CD14-positive monocyte (primary cell): ENCODE data around the gene CBLB. TPM values are rescaled to one million over a fixed set of nuclear protein-coding genes. Genes with fewer than 3 reads are reported as not detected.
A peak's percentile ranks its signal among the peaks of the same experiment; 100 is the strongest.

Source experiments
- DNase-seq, 3 donors: peaks; one replicate each; pipeline ENCODE4 v3.0.0-alpha.2; 2011 to 2022
- H2AFZ ChIP-seq: 2 replicates; pipeline ENCODE4 v1.6.0; 2012; ENCODE audit warnings: mild to moderate bottlenecking, low read depth, low read length, inconsistent platforms; ENCODE audit not compliant: insufficient read depth, poor library complexity, severe bottlenecking
- H3K27ac ChIP-seq, 2 donors: 1 replicate in 1 of 2; 2 replicates in 1 of 2; pipeline ENCODE4 v1.5.1; 2012 to 2013; ENCODE audit warnings: low read length in 2 of 2, control low read depth in 1 of 2, inconsistent platforms in 1 of 2, low read depth in 1 of 2, mild to moderate bottlenecking in 1 of 2
- H3K27me3 ChIP-seq, 2 donors: one replicate each; pipeline versions ENCODE4 v1.6.0 to v1.6.1; 2011 to 2013; ENCODE audit warnings: low read length in 2 of 2; ENCODE audit not compliant: control insufficient read depth in 2 of 2, insufficient read depth in 2 of 2
- H3K36me3 ChIP-seq, 2 donors: replicated peaks in 1 of 2; 1 replicate in 1 of 2; 2 replicates in 1 of 2; pipeline versions ENCODE4 v1.5.1 to v1.6.1; 2012 to 2013; ENCODE audit warnings: low read length in 2 of 2, control low read depth in 1 of 2, inconsistent platforms in 1 of 2, mild to moderate bottlenecking in 1 of 2; ENCODE audit not compliant: insufficient read depth in 2 of 2, control insufficient read depth in 1 of 2
- H3K4me1 ChIP-seq, 2 donors: 1 replicate in 1 of 2; 2 replicates in 1 of 2; pipeline versions ENCODE4 v1.5.1 to v1.6.1; 2012 to 2013; ENCODE audit warnings: low read length in 2 of 2, control low read depth in 1 of 2, inconsistent platforms in 1 of 2, mild to moderate bottlenecking in 1 of 2, moderate library complexity in 1 of 2; ENCODE audit not compliant: insufficient read depth in 2 of 2, control insufficient read depth in 1 of 2
- H3K4me2 ChIP-seq: replicated peaks from 2 replicates; pipeline ENCODE3; 2012; ENCODE audit warnings: low read length, moderate library complexity, mild to moderate bottlenecking; ENCODE audit not compliant: poor library complexity, severe bottlenecking; ENCODE audit errors: extremely low read depth
- H3K4me3 ChIP-seq, 3 experiments: fragments of 200-600 bp in 1 of 3; sonication (generic) in 1 of 3; replicated peaks in 1 of 3; 1 replicate in 2 of 3; 2 replicates in 1 of 3; pipeline ENCODE4 v1.5.1; 2011 to 2013; ENCODE audit warnings: low read length in 3 of 3, mild to moderate bottlenecking in 3 of 3, control low read depth in 2 of 3, low read depth in 2 of 3, inconsistent platforms in 1 of 3, moderate library complexity in 1 of 3
- H3K79me2 ChIP-seq: 2 replicates; pipeline ENCODE4 v1.6.0; 2012; ENCODE audit warnings: mild to moderate bottlenecking, control low read depth, inconsistent platforms, low read length, moderate library complexity; ENCODE audit not compliant: insufficient read depth
- H3K9ac ChIP-seq: 2 replicates; pipeline ENCODE4 v1.6.0; 2017; ENCODE audit warnings: low read length, mild to moderate bottlenecking; ENCODE audit not compliant: insufficient read depth, poor library complexity, severe bottlenecking
- H3K9me3 ChIP-seq, 2 donors: replicated peaks in 1 of 2; 1 replicate in 1 of 2; 2 replicates in 1 of 2; pipeline versions ENCODE4 v1.5.1 to v1.6.1; 2012 to 2013; ENCODE audit warnings: low read length in 2 of 2, control low read depth in 1 of 2; ENCODE audit not compliant: control insufficient read depth in 1 of 2, insufficient read depth in 1 of 2
- H4K20me1 ChIP-seq: 2 replicates; pipeline ENCODE4 v1.6.0; 2012; ENCODE audit warnings: mild to moderate bottlenecking, low read length, control low read depth, moderate library complexity; ENCODE audit not compliant: insufficient read depth
- H3K27ac Mint-ChIP-seq, 7 donors: one replicate each; pipeline ENCODE4 v1.8.0; 2020; ENCODE audit warnings: mild to moderate bottlenecking in 7 of 7, mixed read lengths in 7 of 7, moderate library complexity in 6 of 7, inconsistent platforms in 2 of 7
- H3K27me3 Mint-ChIP-seq, 3 donors: one replicate each; pipeline ENCODE4 v1.8.0; 2021 to 2022; ENCODE audit warnings: low read depth in 3 of 3, mild to moderate bottlenecking in 3 of 3, mixed read lengths in 3 of 3, moderate library complexity in 3 of 3, inconsistent platforms in 1 of 3
- H3K36me3 Mint-ChIP-seq, 2 donors: one replicate each; pipeline ENCODE4 v1.8.0; 2020; ENCODE audit warnings: mixed read lengths in 2 of 2, inconsistent platforms in 1 of 2, mild to moderate bottlenecking in 1 of 2
- H3K4me1 Mint-ChIP-seq: one replicate; pipeline ENCODE4 v1.8.0; 2020; ENCODE audit warnings: mild to moderate bottlenecking, mixed read lengths
- H3K4me3 Mint-ChIP-seq, 2 donors: one replicate each; pipeline ENCODE4 v1.8.0; 2020; ENCODE audit warnings: mild to moderate bottlenecking in 2 of 2, mixed read lengths in 2 of 2, moderate library complexity in 1 of 2
- H3K9me3 Mint-ChIP-seq, 7 donors: one replicate each; pipeline ENCODE4 v1.8.0; 2020 to 2022; ENCODE audit warnings: mixed read lengths in 7 of 7, mild to moderate bottlenecking in 6 of 7, moderate library complexity in 6 of 7, inconsistent platforms in 2 of 7
- CTCF ChIP-seq: fragments of 200-600 bp; IDR thresholded peaks from one replicate; pipeline ENCODE4 v1.8.0; 2022; ENCODE audit warnings: antibody characterized with exemption, mild to moderate bottlenecking
- WGBS: methylation state at CpG from one replicate; pipeline ENCODE4 v1.1.5; 2013; ENCODE audit warnings: missing lambda C conversion rate; ENCODE audit not compliant: insufficient coverage; 5-methylcytosine and 5-hydroxymethylcytosine counted together
- intact Hi-C, 2 donors: fragments of 100-400 bp; cut with micrococcal nuclease; formaldehyde crosslinking; loops; one replicate each; pipeline versions ENCODE4 v1.15.0 to v1.15.1; 2023
- polyA plus RNA-seq, 3 donors: library from polyadenylated mRNA; depleted of rRNA in 1 of 3; unstranded in 2 of 3; stranded (reverse) in 1 of 3; fragments of 300-500 nt in 2 of 3; fragments of >200 nt in 1 of 3; fragmentation: Illumina TruSeq in 2 of 3; gene quantifications; 1 replicate in 2 of 3; 2 replicates in 1 of 3; pipeline ENCODE4 v1.2.3, GENCODE V29; 2012 to 2021

The CBLB gene
- polyA plus RNA-seq, 3 donors, result 1.6 to 8.1 (median 3.6) TPM

- Mint-ChIP-seq H3K4me1 (peaks cover 7% of the 10 kb centered on the region), H3K36me3 (no peaks in the 10 kb centered on the region), H3K9me3 (peaks cover 0 to 3% (median 0%) of the 10 kb centered on the region in 7 donors), H3K27me3 (no peaks in the 10 kb centered on the region), H3K27ac (peak overlapping the region in 1 of 7 donors; percentile 17), H3K4me3 (no peak overlapping the region)
- 93% methylated on average over 3 of the region's 6 CpGs for WGBS
- DNase-seq, result peak in 1 of 3 donors; percentile 48
- Histone ChIP-seq H2AFZ (no peak overlapping the region), H3K9me3 (no peaks in the 10 kb centered on the region), H3K27me3 (no peaks in the 10 kb centered on the region), H3K36me3 (no peaks in the 10 kb centered on the region), H3K4me1 (peaks cover 0 to 2% of the 10 kb centered on the region in 2 donors), H4K20me1 (no peaks in the 10 kb centered on the region), H3K4me2 (no peak overlapping the region), H3K27ac (no peak overlapping the region), H3K4me3 (no peak overlapping the region), H3K9ac (no peak overlapping the region), H3K79me2 (no peaks in the 10 kb centered on the region)
- no peak for TF ChIP-seq CTCF
- intact Hi-C loops, result no loop called here
Measured at GRCh38 chr3:105791919-105792786, 76.7 kb downstream of the CBLB start.

- Histone ChIP-seq H3K9ac (no peak overlapping the region), H3K27ac (no peak overlapping the region), H3K27me3 (no peaks in the 10 kb centered on the region), H3K4me1 (peaks cover 0 to 2% of the 10 kb centered on the region in 2 donors), H3K4me2 (no peak overlapping the region), H3K4me3 (no peak overlapping the region), H3K79me2 (no peaks in the 10 kb centered on the region), H2AFZ (no peak overlapping the region), H4K20me1 (no peaks in the 10 kb centered on the region), H3K9me3 (no peaks in the 10 kb centered on the region), H3K36me3 (no peaks in the 10 kb centered on the region)
- intact Hi-C loops, result no loop called here
- H3K4me3 Mint-ChIP-seq, result no peak overlapping the region
- H3K36me3 Mint-ChIP-seq, result no peaks in the 10 kb centered on the region
- peaks cover 0 to 2% (median 0%) of the 10 kb centered on the region in 7 donors for H3K9me3 Mint-ChIP-seq
- no peaks in the 10 kb centered on the region for H3K27me3 Mint-ChIP-seq
- TF ChIP-seq CTCF, result no peak
- no peak for DNase-seq
- WGBS, result no CpG with 5 or more reads among the region's 4 CpGs
- H3K27ac Mint-ChIP-seq, result no peak overlapping the region
- peaks cover 7% of the 10 kb centered on the region for H3K4me1 Mint-ChIP-seq
Measured at GRCh38 chr3:105791131-105791530, 77.7 kb downstream of the CBLB start.
